ENCODE results near the gene SLC35A3. TPM values are rescaled to one million over a fixed set of nuclear protein-coding genes. Genes with fewer than 3 reads are reported as not detected.

SLC35A3 gene
- total and polyA plus RNA-seq, 9 of the 15 experiments (the other 6 are each of a cell fraction or from before 2014, with no cell fraction given): 3.5 to 21.7 (median 13.2) TPM

GRCh38 chr1:100065183-100065968 lies 95.6 kb downstream of the SLC35A3 start:
- H3K36me3 ChIP-seq (ENCODE audit: control insufficient read depth, insufficient read depth, low read length): peaks cover 87% of the 10 kb centered on the region
- no peak for DNase-seq (ENCODE audit: extremely low read depth in 1 of 4, low spot score in 3 of 4)
- no peak overlapping the region for H3K27ac ChIP-seq (ENCODE audit: extremely low read depth, low read depth, low read length)
- TF ChIP-seq ZNF280A (IDR thresholded peaks at IDR 0.05; ENCODE audit: low read depth, partially characterized antibody) (no peak), TRIM24 (IDR thresholded peaks at IDR 0.05) (peak; percentile 19 to 31; a peak in 1 of 4 replicates), HINFP (tag; conservative IDR thresholded peaks at IDR 0.05; ENCODE audit: low read depth) (peak; percentile 76; the same call in 1 of the 2 replicates), PCBP2 (IDR thresholded peaks at IDR 0.05; ENCODE audit: low read depth, low read length, poor library complexity, severe bottlenecking) (peak; percentile 22), KLF16 (IDR thresholded peaks at IDR 0.05) (no peak), MTA1 (IDR thresholded peaks at IDR 0.05; ENCODE audit: borderline replicate concordance) (peak; percentile 89), RNF2 (IDR thresholded peaks at IDR 0.05) (no peak), ELF4 (CRISPR knock-in tag; IDR thresholded peaks at IDR 0.05) (peak; percentile 76; the same call in 1 of the 2 replicates), HDAC2 (IDR thresholded peaks at IDR 0.05) (no peak), KDM1A (IDR thresholded peaks at IDR 0.05) (no peak), THRB (CRISPR knock-in tag; conservative IDR thresholded peaks at IDR 0.05) (peak; percentile 55; the same call in 1 of the 2 replicates), ARID3A (IDR thresholded peaks at IDR 0.05; ENCODE audit: borderline replicate concordance, low read depth, low read length) (no peak), ZBTB2 (IDR thresholded peaks at IDR 0.05) (peak; percentile 70), HDAC8 (tag; IDR thresholded peaks at IDR 0.05) (no peak)

More at GRCh38 chr1:100065183-100065968, 95.6 kb downstream of the SLC35A3 start:
- Histone ChIP-seq H3K4me3 (no peak overlapping the region), H3K79me2 (ENCODE audit: control insufficient read depth, insufficient read depth, low read length) (peaks cover 19% of the 10 kb centered on the region), H3K9me3 (replicated peaks; ENCODE audit: control insufficient read depth, insufficient read depth, low read depth, low read length) (no peaks in the 10 kb centered on the region), H3K4me1 (replicated peaks in 1 of 2; ENCODE audit: control insufficient read depth in 2 of 2, insufficient read depth in 2 of 2, low read length in 2 of 2) (no peaks in the 10 kb centered on the region; a peak in 1 of 5 replicates), H3K9me1 (ENCODE audit: control insufficient read depth, insufficient read depth, low read length) (no peaks in the 10 kb centered on the region), H3K9ac (ENCODE audit: insufficient read depth in 1 of 2, low read depth in 2 of 2, low read length in 2 of 2) (no peak overlapping the region), H3K27me3 (ENCODE audit: control insufficient read depth in 2 of 2, insufficient read depth in 2 of 2, low read length in 2 of 2) (no peaks in the 10 kb centered on the region), H4K20me1 (replicated peaks; ENCODE audit: control insufficient read depth, insufficient read depth, low read length) (0 out of 2 replicates have a peak, but pooled peaks cover 2% of the 10 kb centered on the region), H3K4me2 (ENCODE audit: insufficient read depth, low read length) (no peak overlapping the region), H2AFZ (ENCODE audit: low read depth, low read length) (no peak overlapping the region)
- ChIA-PET POLR2A (interaction anchor here (0.8 to 1.0 kb wide), 3 partner anchors 17 to 309 kb away, joined by 3 read pairs; no protein-coding TSS in a partner anchor), CTCF (ENCODE audit: low intra/inter-chr PET ratio) (no interaction called here)
- intact Hi-C loops (cut with micrococcal nuclease): no loop called here
- no TSS peak for BruUV-seq (replicated peaks)
- ATAC-seq: no peak
- 75% methylated on average over 1 of the region's 1 CpG for WGBS (ENCODE audit: insufficient coverage, low coverage, missing lambda C conversion rate)
- FAIRE-seq: no peak
- in situ Hi-C loops (cut with MboI): no loop called here
